ENCODE results near the gene PCNX2.

The PCNX2 gene

GRCh38 chr1:233256789-233257188 is 38.7 kb downstream of the PCNX2 start:
- H3K27ac Mint-ChIP-seq: no peak overlapping the region
- no peaks in the 10 kb centered on the region for H3K9me3 Mint-ChIP-seq (ENCODE audit: low read depth)
- peaks cover 6% of the 10 kb centered on the region for H3K4me1 Mint-ChIP-seq (ENCODE audit: low read depth)
- H3K4me3 Mint-ChIP-seq: no peak overlapping the region
- H3K27me3 Mint-ChIP-seq: no peaks in the 10 kb centered on the region
- peaks cover 31% of the 10 kb centered on the region for H3K36me3 Mint-ChIP-seq

GRCh38 chr1:233256191-233256590 is 39.3 kb downstream of the PCNX2 start:
- H3K4me1 Mint-ChIP-seq (ENCODE audit: low read depth): peaks cover under 1% of the 10 kb centered on the region
- no peak overlapping the region for H3K27ac Mint-ChIP-seq
- H3K9me3 Mint-ChIP-seq (ENCODE audit: low read depth): no peaks in the 10 kb centered on the region
- no peak overlapping the region for H3K4me3 Mint-ChIP-seq
- H3K27me3 Mint-ChIP-seq: no peaks in the 10 kb centered on the region
- peaks cover 27% of the 10 kb centered on the region for H3K36me3 Mint-ChIP-seq

GRCh38 chr1:233255145-233255544 is 40.4 kb downstream of the PCNX2 start:
- Mint-ChIP-seq H3K27ac (no peak overlapping the region), H3K4me3 (no peak overlapping the region), H3K27me3 (no peaks in the 10 kb centered on the region), H3K9me3 (ENCODE audit: low read depth) (no peaks in the 10 kb centered on the region), H3K36me3 (peaks cover 26% of the 10 kb centered on the region), H3K4me1 (ENCODE audit: low read depth) (no peaks in the 10 kb centered on the region)

- no peaks in the 10 kb centered on the region for H3K27me3 Mint-ChIP-seq
- no peak overlapping the region for H3K27ac Mint-ChIP-seq
Observed at GRCh38 chr1:233253832-233254331, 41.6 kb downstream of the PCNX2 start.

GRCh38 chr1:233253231-233253831 is 42.2 kb downstream of the PCNX2 start:
- peaks cover 30% of the 10 kb centered on the region for H3K36me3 Mint-ChIP-seq
- no peak overlapping the region for H3K4me3 Mint-ChIP-seq
- no peaks in the 10 kb centered on the region for H3K27me3 Mint-ChIP-seq
- H3K9me3 Mint-ChIP-seq (ENCODE audit: low read depth): no peaks in the 10 kb centered on the region
- H3K4me1 Mint-ChIP-seq (ENCODE audit: low read depth): no peaks in the 10 kb centered on the region
- H3K27ac Mint-ChIP-seq: no peak overlapping the region

More at GRCh38 chr1:233253832-233254331, 41.6 kb downstream of the PCNX2 start:
- Mint-ChIP-seq H3K36me3 (peaks cover 30% of the 10 kb centered on the region), H3K4me1 (ENCODE audit: low read depth) (no peaks in the 10 kb centered on the region), H3K4me3 (no peak overlapping the region), H3K9me3 (ENCODE audit: low read depth) (no peaks in the 10 kb centered on the region)

- Mint-ChIP-seq H3K4me1 (ENCODE audit: low read depth) (no peaks in the 10 kb centered on the region), H3K9me3 (ENCODE audit: low read depth) (no peaks in the 10 kb centered on the region), H3K27me3 (no peaks in the 10 kb centered on the region), H3K36me3 (peaks cover 26% of the 10 kb centered on the region), H3K4me3 (no peak overlapping the region), H3K27ac (no peak overlapping the region)
Observed at GRCh38 chr1:233252441-233252840, 43.1 kb downstream of the PCNX2 start.

GRCh38 chr1:233251201-233251720 is 44.3 kb downstream of the PCNX2 start:
- Mint-ChIP-seq H3K27me3 (no peaks in the 10 kb centered on the region), H3K4me1 (ENCODE audit: low read depth) (no peaks in the 10 kb centered on the region), H3K36me3 (peaks cover 19% of the 10 kb centered on the region), H3K9me3 (ENCODE audit: low read depth) (no peaks in the 10 kb centered on the region), H3K27ac (no peak overlapping the region), H3K4me3 (no peak overlapping the region)

GRCh38 chr1:233248014-233248413 is 47.5 kb downstream of the PCNX2 start:
- no peaks in the 10 kb centered on the region for H3K9me3 Mint-ChIP-seq (ENCODE audit: low read depth)
- H3K36me3 Mint-ChIP-seq: peaks cover 25% of the 10 kb centered on the region

GRCh38 chr1:233246965-233247364 is 48.6 kb downstream of the PCNX2 start:
- H3K4me3 Mint-ChIP-seq: no peak overlapping the region
- no peaks in the 10 kb centered on the region for H3K9me3 Mint-ChIP-seq (ENCODE audit: low read depth)
- H3K36me3 Mint-ChIP-seq: peaks cover 25% of the 10 kb centered on the region
- no peaks in the 10 kb centered on the region for H3K27me3 Mint-ChIP-seq
- no peak overlapping the region for H3K27ac Mint-ChIP-seq
- H3K4me1 Mint-ChIP-seq (ENCODE audit: low read depth): no peaks in the 10 kb centered on the region

More at GRCh38 chr1:233248014-233248413, 47.5 kb downstream of the PCNX2 start:
- Mint-ChIP-seq H3K4me3 (no peak overlapping the region), H3K27me3 (no peaks in the 10 kb centered on the region), H3K27ac (no peak overlapping the region), H3K4me1 (ENCODE audit: low read depth) (no peaks in the 10 kb centered on the region)

- no peaks in the 10 kb centered on the region for H3K9me3 Mint-ChIP-seq (ENCODE audit: low read depth)
- no peaks in the 10 kb centered on the region for H3K27me3 Mint-ChIP-seq
- H3K27ac Mint-ChIP-seq: no peak overlapping the region
- no peak overlapping the region for H3K4me3 Mint-ChIP-seq
- no peaks in the 10 kb centered on the region for H3K4me1 Mint-ChIP-seq (ENCODE audit: low read depth)
- H3K36me3 Mint-ChIP-seq: peaks cover 19% of the 10 kb centered on the region
Observed at GRCh38 chr1:233245191-233245765, 50.2 kb downstream of the PCNX2 start.

- H3K27ac Mint-ChIP-seq: no peak overlapping the region
Observed at GRCh38 chr1:233244183-233244582, 51.3 kb downstream of the PCNX2 start.

GRCh38 chr1:233242827-233243483 is 52.6 kb downstream of the PCNX2 start:
- H3K4me3 Mint-ChIP-seq: no peak overlapping the region
- H3K36me3 Mint-ChIP-seq: peaks cover 8% of the 10 kb centered on the region
- H3K27ac Mint-ChIP-seq: no peak overlapping the region
- H3K9me3 Mint-ChIP-seq (ENCODE audit: low read depth): no peaks in the 10 kb centered on the region
- no peaks in the 10 kb centered on the region for H3K27me3 Mint-ChIP-seq
- no peaks in the 10 kb centered on the region for H3K4me1 Mint-ChIP-seq (ENCODE audit: low read depth)

More at GRCh38 chr1:233244183-233244582, 51.3 kb downstream of the PCNX2 start:
- H3K4me3 Mint-ChIP-seq: no peak overlapping the region
- peaks cover 11% of the 10 kb centered on the region for H3K36me3 Mint-ChIP-seq
- no peaks in the 10 kb centered on the region for H3K9me3 Mint-ChIP-seq (ENCODE audit: low read depth)
- no peaks in the 10 kb centered on the region for H3K4me1 Mint-ChIP-seq (ENCODE audit: low read depth)
- no peaks in the 10 kb centered on the region for H3K27me3 Mint-ChIP-seq

- no peak overlapping the region for H3K4me3 Mint-ChIP-seq
- H3K27me3 Mint-ChIP-seq: no peaks in the 10 kb centered on the region
- H3K9me3 Mint-ChIP-seq (ENCODE audit: low read depth): no peaks in the 10 kb centered on the region
- peaks cover 10% of the 10 kb centered on the region for H3K36me3 Mint-ChIP-seq
- no peaks in the 10 kb centered on the region for H3K4me1 Mint-ChIP-seq (ENCODE audit: low read depth)
- no peak overlapping the region for H3K27ac Mint-ChIP-seq
Observed at GRCh38 chr1:233241759-233242158, 53.8 kb downstream of the PCNX2 start.

GRCh38 chr1:233240829-233241682 is 54.5 kb downstream of the PCNX2 start:
- H3K4me3 Mint-ChIP-seq: no peak overlapping the region

More at GRCh38 chr1:233240829-233241682, 54.5 kb downstream of the PCNX2 start:
- Mint-ChIP-seq H3K9me3 (ENCODE audit: low read depth) (no peaks in the 10 kb centered on the region), H3K4me1 (ENCODE audit: low read depth) (no peaks in the 10 kb centered on the region), H3K27me3 (no peaks in the 10 kb centered on the region), H3K27ac (no peak overlapping the region), H3K36me3 (peaks cover 12% of the 10 kb centered on the region)

Data from activated naive CD8-positive, alpha-beta T cell (primary cell).